OCI-M1 (cell line): ENCODE measurements around the gene GRIA1.

ENCODE experiments used
- DNase-seq: peaks from one replicate; lab custom pipeline; 2025; lab: John Stamatoyannopoulos, UW

Gene GRIA1

DNA sequence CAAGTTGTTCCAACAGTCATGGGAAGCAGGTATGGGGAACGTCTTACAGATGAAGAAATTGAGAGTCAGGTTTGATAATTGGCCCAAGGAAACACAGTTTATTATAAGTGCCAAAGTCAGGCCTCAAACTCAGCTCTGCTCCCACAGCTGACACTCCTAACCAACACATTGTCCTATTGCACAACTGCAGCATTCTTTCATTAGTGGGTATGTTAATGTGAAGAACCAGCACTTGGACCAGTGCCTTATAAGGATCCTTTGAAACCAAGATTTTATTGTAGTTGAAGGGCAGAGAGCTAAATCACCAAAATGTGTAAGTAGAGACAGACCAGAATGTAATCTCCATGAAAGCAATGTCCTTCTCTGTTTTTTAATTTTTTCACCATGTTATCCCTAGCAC, 56.1 kb downstream of the GRIA1 start:
- no peak for DNase-seq

DNA sequence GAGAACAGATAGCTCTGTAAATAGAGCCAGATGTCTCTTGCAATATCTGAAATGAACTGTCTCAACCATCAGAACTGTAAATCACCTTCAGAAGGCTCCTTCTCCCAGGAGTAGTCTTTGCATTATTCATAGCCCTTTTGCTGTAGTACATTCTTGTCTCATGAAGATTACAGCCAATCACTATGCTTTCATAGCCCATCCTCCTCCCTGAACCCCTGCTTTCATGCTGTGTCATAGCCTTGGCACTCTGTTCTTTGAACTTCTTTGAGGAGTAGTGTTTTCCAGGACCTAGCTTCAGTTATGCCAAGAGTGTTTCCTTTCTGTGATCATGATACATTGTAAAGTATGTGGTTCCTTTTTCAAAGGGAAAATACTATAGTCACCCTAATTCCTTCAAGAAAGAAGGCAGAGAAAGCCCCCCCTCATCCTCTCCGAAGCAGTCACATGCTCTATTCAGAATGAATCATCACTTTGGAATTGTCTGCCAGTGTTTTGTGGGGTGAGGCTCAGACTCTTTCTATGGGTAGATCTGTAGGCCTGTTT, 61.1 kb downstream of the GRIA1 start:
- peak; percentile 5 for DNase-seq

DNA sequence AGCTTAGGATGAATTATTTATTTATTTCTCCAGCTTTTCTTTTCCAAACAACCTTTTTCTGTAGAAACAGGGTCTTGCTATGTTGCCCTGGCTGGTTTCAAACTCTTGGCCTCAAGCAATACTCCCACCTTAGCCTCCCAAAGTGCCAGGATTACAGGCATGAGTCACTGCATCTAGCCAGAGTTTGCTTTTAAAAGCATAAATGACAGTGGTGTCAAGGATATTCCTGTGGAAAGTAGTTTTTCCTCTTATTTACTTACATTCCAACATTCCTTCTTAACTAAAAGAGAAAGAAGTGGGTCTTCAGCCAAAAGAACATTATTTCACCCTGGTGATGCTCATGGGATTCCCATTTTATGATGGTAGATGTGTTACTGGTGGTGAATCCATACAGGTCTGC, 62.4 kb downstream of the GRIA1 start:
- no peak for DNase-seq

DNA sequence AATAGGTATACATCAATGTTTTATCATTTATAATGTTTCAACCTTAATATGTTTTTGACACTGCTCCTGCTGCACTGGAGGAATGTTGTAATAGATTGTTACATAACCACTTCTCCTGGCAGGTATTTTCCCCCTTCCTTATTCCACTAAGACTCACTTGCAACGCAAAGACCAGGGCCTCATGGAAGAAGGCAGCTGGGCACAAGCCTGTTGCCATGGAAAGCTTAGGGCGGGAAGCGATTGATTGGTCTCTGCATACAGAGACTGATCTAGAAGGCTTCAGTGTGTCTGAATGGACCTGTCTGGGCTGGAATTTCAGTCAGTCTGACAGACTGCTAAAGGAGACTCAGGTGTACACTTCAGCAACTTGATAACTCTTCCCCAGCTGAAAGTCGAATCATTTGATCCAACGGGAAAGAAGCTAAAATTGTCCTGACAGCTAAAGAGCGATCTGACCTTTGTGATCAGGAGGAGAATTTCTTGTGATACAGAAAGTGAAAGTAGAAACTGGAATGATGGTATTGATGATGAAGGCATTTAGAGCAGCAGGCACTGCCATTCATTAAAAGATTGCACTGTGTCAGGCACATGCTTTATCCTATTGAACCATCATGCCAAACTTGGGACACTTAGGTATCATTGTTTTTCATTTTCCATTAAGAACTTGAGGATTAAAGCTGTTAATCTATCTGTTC, 65.1 kb downstream of the GRIA1 start:
- DNase-seq = peak; percentile 58

DNA sequence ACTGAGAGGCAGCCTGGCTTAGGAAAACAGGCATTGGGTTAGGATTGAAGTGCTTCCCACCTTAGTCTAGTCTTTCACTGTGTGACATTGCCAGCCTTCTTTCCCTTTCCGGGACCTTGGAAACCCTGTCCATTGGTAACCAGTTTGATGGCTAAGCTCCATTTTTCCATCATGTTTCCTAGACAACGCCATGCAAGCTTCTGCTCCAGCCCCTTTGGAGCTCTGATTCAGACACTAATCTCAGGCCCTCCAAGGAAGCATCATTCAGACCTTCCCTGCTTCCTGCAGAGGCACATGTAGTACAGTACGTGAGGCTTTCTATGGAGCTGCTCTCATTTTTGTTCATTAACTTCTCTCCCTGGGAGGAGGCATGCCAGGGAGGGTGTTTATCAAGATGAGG, 68.5 kb downstream of the GRIA1 start:
- DNase-seq = no peak

DNA sequence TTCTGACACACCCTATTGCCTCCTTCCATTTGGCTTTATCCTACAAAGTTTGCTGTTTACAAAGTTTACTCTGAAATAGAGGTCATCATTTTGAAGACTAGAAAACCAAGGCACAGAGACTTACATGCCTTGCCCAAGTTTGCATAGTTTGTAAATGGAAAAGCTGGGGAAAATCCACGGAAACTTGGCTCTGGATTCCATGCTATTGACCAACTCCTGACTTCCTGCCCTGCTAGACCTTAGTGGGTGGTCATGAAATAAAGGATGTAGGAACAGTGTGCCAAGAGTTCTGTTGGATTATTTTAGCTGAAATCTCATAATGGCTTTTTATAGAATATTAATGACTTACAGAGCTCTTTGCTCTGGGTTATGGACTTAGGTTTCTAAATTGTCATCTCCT, 69.5 kb downstream of the GRIA1 start:
- no peak for DNase-seq

DNA sequence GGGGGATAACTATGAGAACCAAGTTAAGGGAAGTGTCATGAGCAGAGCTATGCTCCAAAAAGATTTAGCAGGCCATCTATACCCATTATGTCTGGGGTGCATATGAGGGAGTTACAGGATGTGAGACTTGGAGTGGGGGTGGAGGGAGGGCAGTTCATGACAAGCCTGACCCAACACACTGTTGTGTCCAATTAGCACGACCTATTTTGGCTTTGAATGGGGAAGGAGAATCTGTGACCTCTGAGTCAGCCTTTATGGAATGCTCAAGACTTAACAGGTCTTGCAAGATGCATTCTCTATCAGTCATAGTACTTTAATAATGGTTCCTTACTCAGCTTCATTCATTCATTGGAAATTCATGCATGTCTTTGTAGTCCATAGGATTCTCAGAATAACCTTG, 71.7 kb downstream of the GRIA1 start:
- no peak for DNase-seq

DNA sequence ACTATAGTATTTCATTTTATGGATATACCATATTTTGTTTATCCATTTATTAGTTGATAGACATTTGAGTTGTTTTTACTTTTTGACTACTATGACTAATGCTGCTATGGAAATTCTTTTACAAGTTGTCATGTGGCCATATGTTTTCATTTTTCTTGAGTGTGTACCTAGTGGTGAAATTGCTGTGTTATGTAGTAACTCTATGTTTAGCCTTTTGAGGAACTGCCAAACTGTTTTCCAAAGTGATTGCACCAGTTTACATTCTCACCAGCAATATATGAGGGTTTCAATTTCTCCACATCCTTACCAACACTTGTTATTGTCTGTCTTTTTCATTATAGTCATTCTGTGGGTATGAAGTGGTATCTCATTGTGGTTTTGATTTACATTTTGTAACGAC, 75.4 kb downstream of the GRIA1 start:
- DNase-seq = no peak

DNA sequence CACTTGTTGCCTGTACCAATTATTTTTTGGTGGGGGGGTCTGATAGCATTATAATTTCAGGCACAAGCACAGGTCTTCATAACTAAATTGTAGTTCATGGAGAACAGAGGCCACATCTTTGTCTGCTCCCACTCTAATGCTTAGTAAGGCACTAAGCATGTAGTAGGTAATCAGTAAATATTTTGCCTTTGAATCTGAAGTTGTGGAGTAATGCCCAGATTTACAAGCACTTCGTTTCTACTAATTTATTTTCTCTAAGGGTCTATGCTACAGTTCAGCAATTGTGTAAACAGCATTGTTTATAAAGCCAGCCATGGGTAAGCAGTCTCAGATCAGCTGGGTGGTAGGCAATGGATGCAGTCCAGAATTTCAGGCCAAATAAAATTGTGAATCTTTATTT, 78.6 kb downstream of the GRIA1 start:
- DNase-seq = no peak

DNA sequence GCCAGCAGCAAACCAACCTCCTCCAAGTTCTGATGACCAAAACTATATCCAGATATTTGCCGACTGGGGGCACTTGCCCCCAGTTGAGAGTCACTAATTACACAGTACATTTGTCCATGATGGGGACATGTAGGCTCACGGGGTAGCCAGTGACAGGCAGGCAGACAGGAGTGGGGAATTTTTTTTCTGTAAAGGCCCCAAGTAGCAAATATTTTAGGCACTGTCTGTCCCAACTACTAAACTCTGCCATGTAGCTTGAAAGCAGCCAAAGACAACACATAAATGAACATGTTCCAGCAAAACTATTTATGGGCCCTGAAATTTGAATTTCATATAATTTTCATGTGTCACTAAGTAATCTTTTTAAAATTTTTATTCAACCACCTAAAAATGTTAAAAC, 80.7 kb downstream of the GRIA1 start:
- DNase-seq = no peak

DNA sequence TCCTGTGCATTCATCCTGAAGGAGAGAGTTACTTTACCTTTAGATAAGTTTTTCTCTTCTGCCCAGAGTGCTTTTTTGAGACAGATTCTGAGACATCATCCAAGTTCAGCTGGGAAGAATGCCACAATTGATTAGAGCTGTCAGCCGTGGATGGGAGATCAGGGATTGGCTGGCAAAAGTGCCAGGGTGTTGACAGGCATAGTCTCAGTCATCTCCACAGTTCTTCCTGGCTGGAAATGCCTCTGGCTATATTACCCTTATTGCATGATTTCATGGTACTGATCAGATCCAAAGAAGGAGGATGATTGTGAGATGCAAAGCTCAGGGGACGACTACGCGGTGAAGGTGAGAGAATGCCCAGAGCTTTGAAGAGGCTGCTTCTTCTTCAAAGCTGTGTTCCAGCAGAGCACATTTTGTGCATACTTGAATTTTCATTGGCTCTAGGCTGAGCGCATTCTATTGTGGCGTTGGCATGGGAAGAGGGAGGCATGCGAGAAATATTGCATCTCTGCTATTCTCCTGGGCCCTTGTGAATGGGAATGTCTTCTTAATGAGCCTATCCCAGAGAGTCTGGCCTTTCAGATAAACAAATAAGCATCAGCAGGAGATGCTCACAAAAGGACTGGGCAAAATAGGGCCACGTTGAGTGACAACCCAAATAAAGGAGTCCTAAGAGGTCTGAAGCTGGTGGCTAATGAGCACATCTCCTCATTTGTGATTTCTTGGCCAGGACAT, 82.1 kb downstream of the GRIA1 start:
- no peak for DNase-seq

DNA sequence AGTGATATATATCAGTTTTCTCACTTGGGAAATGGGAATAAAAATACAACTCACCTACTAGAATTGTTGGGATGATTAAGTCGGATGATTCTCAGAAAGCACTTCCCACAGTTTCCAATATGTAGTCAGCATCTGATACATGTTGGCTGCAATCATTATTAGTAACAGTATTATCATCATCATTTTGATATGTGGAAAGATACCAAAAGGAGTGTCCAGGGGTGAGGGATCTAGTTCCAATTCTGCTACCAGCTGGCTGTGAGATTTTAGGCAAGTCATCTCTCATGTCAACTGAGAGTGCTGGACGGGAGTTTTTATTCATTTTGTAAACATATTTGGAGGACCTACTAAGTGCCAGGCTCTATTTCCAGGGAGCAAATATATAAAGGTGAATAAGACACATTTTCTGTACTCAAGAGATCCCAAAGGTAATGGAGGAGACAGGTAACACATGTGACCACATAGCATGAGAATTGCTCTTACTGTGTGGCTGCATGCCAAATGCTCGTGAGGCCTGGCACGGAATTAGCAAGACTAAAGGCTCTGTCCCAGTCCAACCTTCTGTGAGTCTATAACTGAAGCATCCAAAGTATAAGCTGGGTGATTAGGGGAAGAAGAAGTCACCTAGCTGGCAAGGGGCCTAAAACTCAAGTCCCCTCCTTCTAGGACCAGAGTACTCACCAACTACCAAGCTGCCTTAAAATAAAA, 83.0 kb downstream of the GRIA1 start:
- DNase-seq = no peak

DNA sequence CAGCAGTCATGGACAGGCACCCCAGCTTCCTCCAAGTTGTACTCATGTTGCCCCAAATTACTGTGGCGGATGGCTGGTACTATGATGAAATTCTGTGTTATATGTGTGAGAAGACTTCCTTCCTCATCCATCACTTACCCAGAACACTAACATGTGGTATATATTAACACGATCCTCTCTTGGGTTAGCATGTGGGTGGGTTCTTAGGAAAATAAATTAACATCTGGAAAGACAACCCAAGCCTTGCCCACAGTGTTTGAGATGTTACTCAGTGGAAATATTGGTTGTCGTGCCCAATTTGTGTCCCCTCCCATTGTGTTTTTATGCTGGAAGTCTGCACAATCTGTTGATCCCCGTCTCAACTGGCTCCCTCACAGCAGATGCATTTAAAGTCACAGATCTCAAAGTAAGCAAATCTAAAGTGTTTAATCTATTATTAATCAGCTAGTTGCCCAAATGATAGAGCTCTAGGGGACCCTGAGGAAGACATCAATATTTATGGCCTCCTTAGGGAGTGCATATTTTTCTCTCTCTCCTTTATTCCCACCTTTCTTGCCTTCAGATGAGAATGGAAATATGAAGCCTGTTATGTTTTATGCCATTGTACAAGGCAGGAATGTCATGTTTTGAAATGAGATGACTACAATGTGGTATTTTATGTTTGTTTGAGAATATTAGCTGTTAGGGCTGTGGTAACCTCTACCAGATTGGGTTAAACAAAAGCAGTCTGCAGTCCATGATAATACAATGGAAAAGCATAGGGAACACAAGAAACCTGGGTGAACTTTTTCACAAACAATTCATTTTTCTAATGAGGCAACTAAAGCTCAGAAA, 93.9 kb downstream of the GRIA1 start:
- DNase-seq = no peak

DNA sequence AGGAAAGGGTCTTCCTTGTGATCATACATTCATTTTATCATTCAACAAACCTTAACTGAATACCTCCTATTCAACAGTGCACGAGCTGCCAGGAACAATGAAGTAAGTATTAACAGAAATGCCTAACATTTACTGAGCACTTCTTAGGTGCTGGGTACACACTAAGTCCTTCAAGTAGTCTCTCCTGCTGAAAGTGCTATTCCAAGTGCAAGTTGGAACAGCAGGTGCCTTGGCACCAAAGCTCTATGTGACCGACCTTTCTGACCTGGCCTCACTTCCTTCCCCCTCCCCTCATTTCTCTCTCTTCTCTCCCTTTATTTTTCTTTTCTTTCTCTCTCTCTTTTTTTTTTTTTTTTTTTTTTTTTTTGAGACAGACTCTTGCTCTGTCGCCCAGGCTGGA, 94.5 kb downstream of the GRIA1 start:
- no peak for DNase-seq

DNA sequence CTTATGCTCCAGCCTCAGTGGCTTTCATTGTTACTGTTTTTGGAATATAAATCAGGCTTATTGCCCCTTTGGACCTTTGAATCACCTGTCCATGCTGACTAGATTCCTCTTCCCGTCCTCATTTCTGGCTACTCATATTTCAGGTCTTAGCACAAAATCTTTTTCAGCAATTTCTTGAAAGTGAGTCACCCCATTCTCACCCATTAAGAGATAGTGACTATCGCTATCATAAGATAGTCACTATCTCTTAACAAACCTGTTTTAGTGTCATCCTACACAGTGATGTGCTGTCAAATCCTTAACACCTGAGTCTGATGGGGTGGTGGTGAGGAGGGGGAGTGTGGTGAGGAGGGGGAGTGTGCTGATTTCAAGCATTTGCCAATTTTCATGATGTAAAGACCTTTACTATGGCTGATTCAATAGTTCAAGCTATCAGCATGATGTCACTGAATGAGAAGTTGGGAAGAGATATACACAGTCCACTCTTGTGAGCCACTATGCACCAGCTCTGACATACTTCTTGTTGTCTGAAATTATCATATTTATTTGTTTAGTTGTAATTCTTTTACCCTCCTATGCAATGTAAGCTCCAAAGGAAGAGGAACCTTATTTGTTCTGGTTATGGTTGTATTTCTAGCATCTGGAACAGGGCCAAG, 95.3 kb downstream of the GRIA1 start:
- DNase-seq = no peak

DNA sequence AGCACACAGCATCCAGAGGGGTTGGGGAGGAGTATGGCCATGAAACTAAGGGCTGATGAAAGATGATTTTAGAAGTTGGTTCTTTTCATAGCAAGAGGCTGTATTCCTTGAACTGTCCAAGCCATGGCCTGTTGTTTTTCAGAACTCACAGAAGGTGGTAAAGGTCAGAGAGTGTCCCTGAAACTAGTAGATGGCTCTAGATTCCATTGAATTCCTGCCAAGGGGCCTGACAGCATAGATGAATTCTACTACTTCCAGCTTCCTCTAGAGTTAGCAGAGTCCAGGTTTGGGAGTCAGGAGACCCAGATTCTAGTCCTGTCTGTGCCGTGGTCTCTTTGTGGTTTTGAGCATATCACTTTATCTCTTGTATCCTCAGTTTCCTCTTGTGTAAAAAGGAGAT, 101.6 kb downstream of the GRIA1 start:
- no peak for DNase-seq

DNA sequence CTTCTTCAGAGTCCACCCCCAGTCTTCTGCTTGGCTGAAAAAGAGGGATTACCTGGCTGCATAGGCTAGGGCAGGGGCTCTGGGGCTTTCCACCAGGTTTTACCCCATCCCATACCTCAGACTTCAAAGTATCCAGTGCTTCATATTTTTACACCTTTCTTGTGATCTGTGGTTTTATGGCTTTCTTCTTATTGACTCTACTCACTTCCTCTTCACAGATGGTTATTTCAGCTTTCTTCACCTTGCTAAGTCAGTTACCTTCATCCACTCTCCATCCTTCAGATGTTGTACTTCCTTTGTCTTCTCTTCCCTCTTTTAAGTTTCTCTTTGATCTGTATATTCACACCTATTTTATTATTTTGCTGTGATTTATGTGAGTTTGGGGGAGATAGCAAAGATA, 104.3 kb downstream of the GRIA1 start:
- DNase-seq = no peak

DNA sequence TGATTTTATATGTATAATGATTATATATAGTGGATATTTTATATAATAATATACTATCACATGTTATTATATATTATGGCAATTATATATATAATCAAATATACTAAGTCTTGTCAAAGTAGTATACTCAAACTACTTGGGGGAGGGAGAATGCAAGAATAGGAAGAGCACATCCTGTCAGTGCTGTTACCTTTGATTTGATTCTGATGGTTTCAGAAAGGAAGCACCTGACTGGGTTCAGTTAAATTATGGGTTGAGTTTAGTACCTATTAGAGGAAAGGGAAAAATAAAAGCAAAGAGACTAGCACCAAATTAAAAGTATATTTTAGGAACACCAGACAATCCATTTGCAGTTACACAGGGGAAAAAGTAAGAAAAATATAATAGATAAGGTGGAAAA, 107.6 kb downstream of the GRIA1 start:
- DNase-seq = no peak

DNA sequence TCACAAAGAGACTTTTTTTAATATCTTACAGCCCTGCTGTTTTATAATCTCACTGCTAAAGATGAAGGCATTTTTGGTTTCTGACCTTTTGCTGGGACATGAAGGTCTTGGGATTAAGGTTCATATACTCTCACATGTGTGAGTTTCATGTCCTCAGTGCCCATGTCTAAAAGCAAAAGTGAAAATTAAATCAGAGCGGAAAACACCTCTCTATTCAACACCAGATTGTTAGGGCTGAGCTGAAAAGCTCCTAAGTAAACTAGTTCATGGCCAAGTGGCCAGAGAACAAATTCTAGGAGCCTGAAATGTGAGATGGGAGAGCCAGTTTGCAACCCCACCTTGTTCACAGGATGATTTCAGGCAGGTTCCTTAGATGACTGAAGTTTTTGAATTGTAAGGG, 110.9 kb downstream of the GRIA1 start:
- no peak for DNase-seq

DNA sequence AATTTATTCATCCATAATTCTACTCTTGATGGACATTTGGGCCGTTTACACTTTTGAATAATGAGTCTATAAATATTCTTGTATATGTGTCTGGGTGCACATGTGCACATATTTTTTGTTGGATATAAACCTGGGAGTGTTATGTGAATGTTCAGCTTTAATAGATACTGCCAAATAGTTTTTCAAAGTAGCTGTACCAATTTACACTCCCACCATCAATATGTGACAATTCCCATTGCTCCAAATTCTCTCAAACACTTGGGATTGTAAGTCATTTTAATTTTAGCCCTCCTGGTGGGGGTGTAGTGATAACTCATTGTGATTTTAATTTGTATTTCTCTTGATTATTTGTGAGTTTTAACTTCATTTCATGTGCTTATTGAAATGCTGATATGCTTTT, 114.9 kb downstream of the GRIA1 start:
- no peak for DNase-seq

DNA sequence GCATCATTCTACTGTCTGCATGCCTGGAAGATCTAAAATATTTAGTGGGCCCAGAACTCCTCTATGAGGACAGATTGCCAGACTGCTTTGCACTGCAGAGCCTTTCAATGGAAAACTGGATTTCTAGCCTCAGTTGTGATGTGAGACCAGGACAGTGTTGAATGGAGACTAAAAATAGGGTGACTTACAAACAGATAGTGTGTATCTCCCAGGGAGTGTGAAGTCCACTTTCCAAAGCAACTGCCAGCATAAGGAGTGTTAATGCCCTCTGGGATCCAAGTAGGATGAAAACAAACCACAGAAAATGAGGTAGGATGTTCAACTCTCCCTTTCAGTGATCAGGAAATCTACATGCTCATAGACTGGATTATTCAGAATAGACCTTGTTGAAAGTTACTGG, 119.5 kb downstream of the GRIA1 start:
- DNase-seq = no peak

DNA sequence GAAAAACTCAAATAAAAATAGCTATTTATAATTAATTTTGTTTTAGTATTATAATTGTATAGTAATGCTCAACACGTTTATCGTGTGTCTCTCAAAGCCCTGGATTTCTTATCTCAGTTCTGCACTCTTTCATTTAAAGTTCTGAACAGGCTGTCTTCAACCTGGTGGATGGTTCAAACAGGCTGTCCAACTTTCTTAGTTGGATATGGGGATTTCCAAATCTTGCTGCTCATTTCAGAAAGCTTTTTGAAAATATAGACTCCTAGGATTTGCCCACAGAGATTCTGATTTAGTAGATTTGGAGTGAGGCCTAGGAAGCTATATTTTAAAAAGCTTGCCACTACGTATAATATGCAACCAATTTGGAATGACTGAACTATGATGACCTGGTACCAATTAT, 120.3 kb downstream of the GRIA1 start:
- no peak for DNase-seq
